IPS DF 4.7 (cell line): Measurements from ENCODE around the gene BTC.
"Not testable (repeated sequence)": the region's sequence is repeated elsewhere in the genome, so short reads cannot be mapped to it uniquely, and the experiment has no call there.

Experiments used
- DNase-seq: peaks from one replicate; pipeline ENCODE4 v3.0.0-alpha.2; 2013; ENCODE audit warnings: low spot score; ENCODE audit errors: extremely low read depth

The BTC gene, protein sequence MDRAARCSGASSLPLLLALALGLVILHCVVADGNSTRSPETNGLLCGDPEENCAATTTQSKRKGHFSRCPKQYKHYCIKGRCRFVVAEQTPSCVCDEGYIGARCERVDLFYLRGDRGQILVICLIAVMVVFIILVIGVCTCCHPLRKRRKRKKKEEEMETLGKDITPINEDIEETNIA

GRCh38 chr4:74794382-74795010 is at the start of gene BTC:
Gene BTC (minus strand): TSS chr4:74794523. CDS start chr4:74794325, 198 bp downstream.
- DNase-seq = no peak

DNA sequence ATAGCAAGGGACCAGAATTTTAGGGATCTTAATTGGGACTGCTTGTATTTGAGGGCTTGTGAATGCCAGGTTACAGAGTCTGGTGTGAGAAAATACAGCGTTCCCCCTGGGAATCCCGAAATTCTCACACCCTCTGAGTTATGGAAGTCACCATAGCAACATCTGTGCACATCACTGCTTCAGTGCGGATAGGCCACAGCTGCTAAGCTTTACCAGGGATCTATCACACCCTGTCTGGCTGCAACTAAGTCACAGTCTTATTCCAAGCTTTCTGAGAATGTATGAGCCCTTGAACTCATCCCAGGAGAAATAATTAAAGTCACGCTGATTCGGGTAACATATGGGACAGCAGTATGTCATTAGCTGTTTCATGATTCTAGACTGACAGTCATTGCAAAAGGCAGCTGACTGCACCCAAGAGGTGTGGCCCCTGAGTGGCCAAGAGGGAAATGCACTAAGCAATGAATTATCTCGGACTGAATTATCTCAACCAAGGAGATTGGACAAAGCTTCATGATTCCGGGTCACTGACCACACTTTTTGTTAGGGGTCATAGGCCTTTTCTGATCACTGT is 46.7 kb upstream of the BTC start:
- DNase-seq = no peak

- no peak for DNase-seq
Measured at GRCh38 chr4:74838746-74839370, 44.5 kb upstream of the BTC start.

- no peak for DNase-seq
Measured at GRCh38 chr4:74830928-74831327, 36.6 kb upstream of the BTC start.

- no peak for DNase-seq
Measured at GRCh38 chr4:74823194-74823593, 28.9 kb upstream of the BTC start.

GRCh38 chr4:74822603-74823002 is 28.3 kb upstream of the BTC start:
- DNase-seq = no peak

DNA sequence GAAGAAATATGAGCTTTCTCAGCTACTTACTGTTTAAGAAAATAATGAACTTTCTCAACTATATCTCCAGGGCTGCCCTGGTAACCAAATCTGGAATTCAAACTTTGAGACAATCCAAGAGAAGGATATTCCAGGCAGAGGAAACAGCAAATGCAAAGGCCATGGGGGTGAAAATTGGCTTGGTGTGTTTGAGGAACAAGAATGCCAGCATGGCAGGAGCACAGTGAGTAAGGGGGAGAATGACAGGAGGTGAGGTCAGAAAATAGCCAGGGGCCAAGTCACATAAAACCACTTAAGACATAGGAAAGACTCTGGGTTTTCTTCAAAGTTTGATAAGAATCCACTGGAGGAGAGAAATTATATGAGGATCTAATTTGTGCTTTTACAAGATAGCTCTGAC is 27.2 kb upstream of the BTC start:
- DNase-seq = no peak

DNA sequence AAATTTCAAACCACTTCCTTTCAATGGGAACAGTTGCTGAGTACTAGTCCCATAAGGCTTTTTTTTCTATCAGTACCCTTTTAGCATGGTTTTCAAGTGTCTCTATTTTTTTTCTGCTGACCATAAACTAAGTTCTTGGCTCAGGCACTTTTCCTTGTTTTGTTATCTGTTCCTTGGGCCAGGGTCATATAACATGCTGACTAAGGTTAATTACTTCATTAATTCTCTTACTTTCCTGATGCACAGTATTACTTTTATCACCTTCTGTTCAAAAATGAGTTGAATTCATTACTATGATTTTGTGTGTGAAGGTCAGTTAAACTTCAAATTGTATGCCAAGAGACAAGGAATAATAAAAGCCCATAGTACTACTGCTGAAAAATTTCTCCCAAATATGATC is 19.7 kb upstream of the BTC start:
- DNase-seq = no peak

DNA sequence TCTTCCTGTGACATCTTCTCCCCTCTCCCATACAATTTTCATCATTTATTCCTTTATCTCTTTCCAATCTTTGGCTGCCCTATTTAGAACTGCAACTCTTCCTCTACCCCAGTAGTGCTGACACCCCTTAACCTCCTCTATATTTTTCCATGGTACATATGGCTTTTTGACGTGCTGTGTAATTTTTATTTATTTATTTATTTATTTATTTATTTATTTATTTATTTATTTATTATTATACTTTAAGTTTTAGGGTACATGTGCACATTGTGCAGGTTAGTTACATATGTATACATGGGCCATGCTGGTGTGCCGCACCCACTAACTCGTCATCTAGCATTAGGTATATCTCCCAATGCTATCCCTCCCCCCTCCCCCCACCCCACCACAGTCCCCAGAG is 17.7 kb upstream of the BTC start:
- DNase-seq = not testable (repeated sequence)

DNA sequence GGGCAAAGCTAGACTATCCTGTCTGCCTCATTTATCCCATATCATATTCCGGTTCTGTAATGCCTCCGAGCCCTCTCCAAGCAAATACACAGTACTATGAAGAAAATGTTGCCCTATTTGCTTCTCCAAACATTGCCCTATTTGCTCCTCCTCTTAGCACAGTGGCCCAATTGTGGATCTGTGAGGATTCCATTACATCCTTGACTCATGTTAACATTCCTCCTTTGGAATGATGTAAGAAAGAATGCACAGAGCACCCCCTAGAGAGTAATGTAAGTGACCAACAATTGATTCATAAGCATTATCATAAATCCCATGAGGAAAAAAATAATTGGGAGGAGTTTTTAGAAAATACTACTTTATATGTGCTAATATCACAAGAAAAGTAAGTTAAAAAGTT is 11.3 kb upstream of the BTC start:
- no peak for DNase-seq

GRCh38 chr4:74800310-74800709 is 6.0 kb upstream of the BTC start:
- no peak for DNase-seq

DNA sequence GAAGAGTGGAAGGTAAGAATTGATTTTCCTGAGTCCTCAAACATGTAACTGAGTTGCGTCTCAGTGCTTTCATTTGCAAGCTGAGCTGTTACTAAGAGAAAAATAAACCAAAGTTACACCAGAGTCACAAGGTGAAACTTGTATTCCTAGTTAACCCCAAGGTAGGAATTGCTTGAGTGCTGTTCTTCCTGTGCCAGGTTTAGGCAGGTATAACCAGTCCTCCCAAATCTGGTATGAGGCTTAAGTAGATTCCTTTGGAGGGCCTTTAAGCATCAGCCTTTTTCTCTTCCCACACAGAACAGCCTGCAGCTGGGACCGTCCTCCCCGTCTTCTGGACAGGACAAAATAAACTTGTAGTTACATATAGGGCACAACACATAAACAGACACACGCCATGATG is 2.3 kb upstream of the BTC start:
- no peak for DNase-seq

DNA sequence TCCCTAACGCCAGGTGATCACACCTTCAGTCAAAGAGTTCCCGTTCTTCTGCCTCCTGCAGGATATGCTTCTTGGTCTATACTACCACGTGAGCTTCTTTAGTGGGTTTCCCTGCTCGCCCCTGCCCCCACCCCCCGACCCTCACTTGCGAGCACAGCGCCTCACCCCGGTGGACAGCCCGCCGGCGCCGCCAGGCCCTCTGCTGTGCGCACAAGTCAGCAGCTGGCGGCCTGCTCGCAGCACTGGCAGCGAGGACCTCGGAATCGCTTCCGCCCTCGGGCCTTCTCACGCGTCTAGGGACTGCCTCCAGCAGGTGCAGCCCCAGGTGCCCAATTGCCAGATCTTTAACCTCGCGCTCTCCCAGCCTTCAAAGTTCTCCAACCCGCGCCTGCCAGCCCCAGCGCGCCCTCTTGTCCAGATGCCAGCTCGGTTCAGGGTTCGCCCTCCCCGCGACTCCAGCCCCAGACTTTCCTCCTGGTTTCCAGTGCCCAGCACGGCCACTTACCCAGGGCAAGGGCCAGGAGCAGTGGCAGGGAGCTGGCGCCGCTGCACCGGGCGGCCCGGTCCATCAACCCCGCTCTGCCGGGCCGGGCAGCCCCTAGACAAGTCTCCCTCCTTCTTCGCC is 454 bp downstream of the BTC start:
- DNase-seq = no peak

- no peak for DNase-seq
Measured at GRCh38 chr4:74790652-74791051, 3.7 kb downstream of the BTC start.

- no peak for DNase-seq
Measured at GRCh38 chr4:74789518-74789917, 4.8 kb downstream of the BTC start.

GRCh38 chr4:74777531-74777930 is 16.8 kb downstream of the BTC start:
- DNase-seq = no peak

DNA sequence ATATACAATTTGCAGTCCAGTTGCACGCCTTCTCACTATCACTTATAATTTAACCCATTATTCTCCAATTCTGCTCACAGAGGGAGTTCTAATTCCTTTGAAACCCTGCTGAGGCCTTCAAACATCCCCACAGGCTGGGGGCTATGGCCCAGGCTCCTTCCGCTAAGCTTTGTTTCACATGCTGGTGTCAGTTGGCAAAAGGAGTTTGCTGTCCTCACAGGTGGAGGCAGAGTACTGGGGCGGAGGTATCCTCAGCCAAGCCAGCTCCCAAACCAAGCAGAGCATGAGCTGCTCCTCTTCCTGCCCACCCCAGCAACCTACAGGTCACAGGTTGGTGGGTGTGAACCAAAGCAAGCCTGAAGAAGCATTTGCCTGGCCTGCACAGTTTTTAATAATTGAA is 21.5 kb downstream of the BTC start:
- DNase-seq = no peak

DNA sequence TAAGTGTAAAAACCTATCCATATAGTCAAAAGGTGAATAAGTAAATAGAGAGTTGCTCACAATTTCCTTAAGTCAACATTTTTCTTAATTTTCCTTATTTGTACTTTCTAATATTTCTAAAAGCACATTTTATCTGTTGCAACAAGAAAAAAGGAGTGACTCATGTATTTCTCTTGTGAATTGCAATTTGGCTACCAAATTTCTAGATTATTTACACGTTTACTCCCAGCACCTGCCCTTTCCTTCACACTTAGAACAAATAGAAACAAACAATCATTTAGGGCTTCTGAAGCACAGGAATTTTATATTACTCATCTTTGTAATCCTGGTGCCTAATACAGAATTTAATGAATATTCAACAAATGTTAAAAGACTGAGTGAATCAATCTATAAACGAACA is 22.2 kb downstream of the BTC start:
- no peak for DNase-seq

- DNase-seq = no peak
Measured at GRCh38 chr4:74770226-74770910, 24.0 kb downstream of the BTC start.

GRCh38 chr4:74768857-74769525 is 25.3 kb downstream of the BTC start:
- no peak for DNase-seq

GRCh38 chr4:74764119-74764518 is 30.2 kb downstream of the BTC start:
- DNase-seq = no peak
